WTC11 (cell line): ENCODE data around the gene TRIM2.

Experiments used
- TCF7 ChIP-seq: sonication (generic); formaldehyde crosslinking; IDR thresholded peaks from 2 replicates; pipeline ENCODE4 v1.8.0; 2022; ENCODE audit warnings: mild to moderate bottlenecking, low read depth, missing genetic modification reagents, moderate library complexity
- ZNF671 ChIP-seq: fragments of 250-450 bp; sonication (Bioruptor Pico); IDR thresholded peaks from 2 replicates; pipeline ENCODE4 v1.8.0; 2021; ENCODE audit warnings: mild to moderate bottlenecking
- TF ChIP-seq, protein P1 (sequence below): sonication (generic); formaldehyde crosslinking; IDR thresholded peaks from 2 replicates; pipeline ENCODE4 v1.8.1; 2023; ENCODE audit warnings: mild to moderate bottlenecking, missing genetic modification reagents, moderate library complexity
- TF ChIP-seq, protein P2 (sequence below): sonication (generic); formaldehyde crosslinking; IDR thresholded peaks from 2 replicates; pipeline ENCODE4 v1.8.0; 2022; ENCODE audit warnings: mild to moderate bottlenecking, missing genetic modification reagents
- TF ChIP-seq, protein P3 (sequence below): fragments of 200-600 bp; IDR thresholded peaks from 2 replicates; pipeline ENCODE4 v1.8.0; 2022; ENCODE audit warnings: antibody characterized with exemption
- TF ChIP-seq, protein P4 (sequence below): sonication (generic); formaldehyde crosslinking; IDR thresholded peaks from 2 replicates; pipeline ENCODE4 v1.8.0; 2022; ENCODE audit warnings: mild to moderate bottlenecking, missing genetic modification reagents

DNA sequence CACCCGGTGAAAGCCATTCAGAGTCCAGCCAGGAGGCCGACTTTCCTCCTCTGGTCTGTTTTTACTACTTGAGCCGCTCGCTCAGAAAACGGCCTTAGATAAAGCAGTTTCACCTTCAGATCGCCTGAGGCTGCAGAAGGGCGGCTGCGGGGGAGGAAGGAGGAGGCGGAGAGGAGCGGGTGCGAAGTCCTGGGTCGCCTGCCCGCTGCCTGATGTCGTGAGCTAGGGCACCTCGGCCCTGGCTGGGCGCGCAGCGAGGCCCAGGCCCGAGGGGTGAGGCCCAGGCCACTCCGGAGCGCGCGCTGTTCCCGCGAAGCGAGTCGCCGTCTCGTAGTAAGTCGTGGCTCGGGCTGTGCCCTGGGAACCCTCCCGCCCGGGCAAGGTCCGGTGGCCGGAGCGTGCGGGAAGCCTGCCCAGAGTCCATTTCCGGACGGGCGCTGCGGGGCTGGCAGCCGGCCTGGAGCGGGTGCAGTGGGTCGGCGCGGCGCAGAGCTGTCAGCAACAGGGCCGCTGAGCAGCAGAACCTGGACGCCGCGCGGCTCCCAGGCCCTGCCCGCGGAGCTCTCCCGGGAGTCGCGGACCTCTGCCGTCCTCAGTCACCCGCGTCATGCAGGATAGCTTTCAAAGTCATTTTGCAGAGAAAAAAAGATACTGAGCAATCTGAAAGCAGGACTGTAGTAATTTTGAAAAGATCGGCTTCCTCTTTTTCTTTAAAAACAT is 18.6 kb downstream of the TRIM2 start:
- TF ChIP-seq, protein P1, sequence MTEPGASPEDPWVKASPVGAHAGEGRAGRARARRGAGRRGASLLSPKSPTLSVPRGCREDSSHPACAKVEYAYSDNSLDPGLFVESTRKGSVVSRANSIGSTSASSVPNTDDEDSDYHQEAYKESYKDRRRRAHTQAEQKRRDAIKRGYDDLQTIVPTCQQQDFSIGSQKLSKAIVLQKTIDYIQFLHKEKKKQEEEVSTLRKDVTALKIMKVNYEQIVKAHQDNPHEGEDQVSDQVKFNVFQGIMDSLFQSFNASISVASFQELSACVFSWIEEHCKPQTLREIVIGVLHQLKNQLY (CRISPR knock-in tag): no peak
- TF ChIP-seq, protein P2, sequence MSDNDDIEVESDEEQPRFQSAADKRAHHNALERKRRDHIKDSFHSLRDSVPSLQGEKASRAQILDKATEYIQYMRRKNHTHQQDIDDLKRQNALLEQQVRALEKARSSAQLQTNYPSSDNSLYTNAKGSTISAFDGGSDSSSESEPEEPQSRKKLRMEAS (CRISPR knock-in tag): no peak; the same call in 1 of the 2 replicates
- TF ChIP-seq, protein P3, sequence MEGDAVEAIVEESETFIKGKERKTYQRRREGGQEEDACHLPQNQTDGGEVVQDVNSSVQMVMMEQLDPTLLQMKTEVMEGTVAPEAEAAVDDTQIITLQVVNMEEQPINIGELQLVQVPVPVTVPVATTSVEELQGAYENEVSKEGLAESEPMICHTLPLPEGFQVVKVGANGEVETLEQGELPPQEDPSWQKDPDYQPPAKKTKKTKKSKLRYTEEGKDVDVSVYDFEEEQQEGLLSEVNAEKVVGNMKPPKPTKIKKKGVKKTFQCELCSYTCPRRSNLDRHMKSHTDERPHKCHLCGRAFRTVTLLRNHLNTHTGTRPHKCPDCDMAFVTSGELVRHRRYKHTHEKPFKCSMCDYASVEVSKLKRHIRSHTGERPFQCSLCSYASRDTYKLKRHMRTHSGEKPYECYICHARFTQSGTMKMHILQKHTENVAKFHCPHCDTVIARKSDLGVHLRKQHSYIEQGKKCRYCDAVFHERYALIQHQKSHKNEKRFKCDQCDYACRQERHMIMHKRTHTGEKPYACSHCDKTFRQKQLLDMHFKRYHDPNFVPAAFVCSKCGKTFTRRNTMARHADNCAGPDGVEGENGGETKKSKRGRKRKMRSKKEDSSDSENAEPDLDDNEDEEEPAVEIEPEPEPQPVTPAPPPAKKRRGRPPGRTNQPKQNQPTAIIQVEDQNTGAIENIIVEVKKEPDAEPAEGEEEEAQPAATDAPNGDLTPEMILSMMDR: no peak
- TF ChIP-seq, protein P4, sequence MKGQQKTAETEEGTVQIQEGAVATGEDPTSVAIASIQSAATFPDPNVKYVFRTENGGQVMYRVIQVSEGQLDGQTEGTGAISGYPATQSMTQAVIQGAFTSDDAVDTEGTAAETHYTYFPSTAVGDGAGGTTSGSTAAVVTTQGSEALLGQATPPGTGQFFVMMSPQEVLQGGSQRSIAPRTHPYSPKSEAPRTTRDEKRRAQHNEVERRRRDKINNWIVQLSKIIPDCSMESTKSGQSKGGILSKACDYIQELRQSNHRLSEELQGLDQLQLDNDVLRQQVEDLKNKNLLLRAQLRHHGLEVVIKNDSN (CRISPR knock-in tag): peak; percentile 42; the same call in 1 of the 2 replicates
- TF ChIP-seq ZNF671 (CRISPR knock-in tag) (no peak), TCF7 (CRISPR knock-in tag) (no peak)
